WTC11 (cell line): ENCODE results near the gene DCUN1D2. TPM values are rescaled to one million over a fixed set of nuclear protein-coding genes. Genes with fewer than 3 reads are reported as not detected.

Experiments used
- ATAC-seq: fragments of 200-7000 bp; cut with Tn5 transposase; 2 replicates; pipeline ENCODE4 v1.10.0; 2021; ENCODE audit warnings: mild to moderate bottlenecking, moderate library complexity
- CTCF ChIA-PET: fragments of 300-600 bp; sonication (Branson Sonifier 250); formaldehyde crosslinking; loops from one replicate; lab custom pipeline; 2021; ENCODE audit warnings: antibody characterized with exemption; lab: Charles Lee
- POLR2A ChIA-PET: fragments of 350-600 bp; sonication (Branson Sonifier 250); formaldehyde crosslinking; loops from one replicate; lab custom pipeline; 2021; ENCODE audit warnings: antibody characterized with exemption; lab: Charles Lee
- DNase-seq: peaks from one replicate; pipeline ENCODE4 v3.0.0; 2021; ENCODE audit warnings: low spot score
- H3K27ac Mint-ChIP-seq: 2 replicates; pipeline ENCODE4 v1.8.0; 2021; ENCODE audit warnings: mixed read lengths
- H3K27me3 Mint-ChIP-seq: 2 replicates; pipeline ENCODE4 v1.8.0; 2021; ENCODE audit warnings: low read depth, mild to moderate bottlenecking, moderate library complexity, mixed read lengths
- H3K36me3 Mint-ChIP-seq: 2 replicates; pipeline ENCODE4 v1.8.0; 2021; ENCODE audit warnings: mixed read lengths
- H3K4me1 Mint-ChIP-seq: 2 replicates; pipeline ENCODE4 v1.8.0; 2022; ENCODE audit warnings: mixed read lengths
- H3K4me3 Mint-ChIP-seq: 2 replicates; pipeline ENCODE4 v1.8.0; 2021; ENCODE audit warnings: mild to moderate bottlenecking, moderate library complexity, mixed read lengths
- H3K9me3 Mint-ChIP-seq: 2 replicates; pipeline ENCODE4 v1.8.0; 2021; ENCODE audit warnings: mixed read lengths
- GRHL2 ChIP-seq: fragments of 250-450 bp; sonication (Bioruptor Pico); IDR thresholded peaks from 2 replicates; pipeline ENCODE4 v1.8.0; 2022; ENCODE audit warnings: mild to moderate bottlenecking, moderate library complexity; ENCODE audit not compliant: insufficient replicate concordance, severe bottlenecking
- GTF2I ChIP-seq: fragments of 250-450 bp; sonication (Bioruptor Pico); conservative IDR thresholded peaks from 2 replicates; pipeline ENCODE4 v1.4.0; 2021; ENCODE audit warnings: mild to moderate bottlenecking
- MXD4 ChIP-seq: fragments of 250-450 bp; sonication (Bioruptor Pico); IDR thresholded peaks from 2 replicates; pipeline ENCODE4 v1.8.0; 2021; ENCODE audit warnings: mild to moderate bottlenecking, moderate library complexity, borderline replicate concordance
- NFE2L1 ChIP-seq: sonication (generic); formaldehyde crosslinking; IDR thresholded peaks from 2 replicates; pipeline ENCODE4 v1.8.1; 2023; ENCODE audit warnings: missing genetic modification reagents
- SMAD4 ChIP-seq: sonication (generic); formaldehyde crosslinking; IDR thresholded peaks from 2 replicates; pipeline ENCODE4 v1.8.0; 2022; ENCODE audit warnings: mild to moderate bottlenecking, missing genetic modification reagents
- TEAD1 ChIP-seq: sonication (generic); formaldehyde crosslinking; IDR thresholded peaks from 2 replicates; pipeline ENCODE4 v1.8.0; 2022; ENCODE audit warnings: mild to moderate bottlenecking, missing genetic modification reagents
- TEAD4 ChIP-seq: sonication (generic); formaldehyde crosslinking; IDR thresholded peaks from 2 replicates; pipeline ENCODE4 v1.8.0; 2022; ENCODE audit warnings: mild to moderate bottlenecking, missing genetic modification reagents
- ZNF219 ChIP-seq: sonication (generic); formaldehyde crosslinking; IDR thresholded peaks from 2 replicates; pipeline ENCODE4 v1.8.0; 2023; ENCODE audit warnings: missing genetic modification reagents, mild to moderate bottlenecking, borderline replicate concordance
- ZNF416 ChIP-seq: fragments of 250-450 bp; sonication (Bioruptor Pico); IDR thresholded peaks from 2 replicates; pipeline ENCODE4 v1.9.0; 2021; ENCODE audit warnings: mild to moderate bottlenecking, inconsistent platforms
- total RNA-seq: library from RNA; stranded (reverse); gene quantifications from 3 replicates; pipeline ENCODE4 v1.2.3, GENCODE V29; 2021
- TF ChIP-seq, protein P1 (sequence below): sonication (generic); formaldehyde crosslinking; IDR thresholded peaks from 2 replicates; pipeline ENCODE4 v1.8.0; 2022; ENCODE audit warnings: mild to moderate bottlenecking, missing genetic modification reagents
- TF ChIP-seq, protein P2 (sequence below): sonication (generic); formaldehyde crosslinking; IDR thresholded peaks from 2 replicates; pipeline ENCODE4 v1.8.1; 2023; ENCODE audit warnings: mild to moderate bottlenecking, missing genetic modification reagents
- TF ChIP-seq, protein P3 (sequence below): sonication (generic); formaldehyde crosslinking; IDR thresholded peaks from 2 replicates; pipeline ENCODE4 v1.8.1; 2022; ENCODE audit warnings: low read depth, mild to moderate bottlenecking, moderate library complexity, missing genetic modification reagents, borderline replicate concordance
- TF ChIP-seq, protein P4 (sequence below): fragments of 250-450 bp; sonication (Bioruptor Pico); IDR thresholded peaks from 2 replicates; pipeline ENCODE4 v1.8.0; 2021; ENCODE audit warnings: mild to moderate bottlenecking
- TF ChIP-seq, protein P5 (sequence below): fragments of 250-450 bp; sonication (Bioruptor Pico); IDR thresholded peaks from 2 replicates; pipeline ENCODE4 v1.9.0; 2021; ENCODE audit warnings: mild to moderate bottlenecking
- TF ChIP-seq, protein P6 (sequence below): sonication (generic); formaldehyde crosslinking; IDR thresholded peaks from 2 replicates; pipeline ENCODE4 v1.8.1; 2023; ENCODE audit warnings: mild to moderate bottlenecking, missing genetic modification reagents

Gene DCUN1D2
- total RNA-seq, 1 experiment from 2014 or later: 42.5 TPM

DNA sequence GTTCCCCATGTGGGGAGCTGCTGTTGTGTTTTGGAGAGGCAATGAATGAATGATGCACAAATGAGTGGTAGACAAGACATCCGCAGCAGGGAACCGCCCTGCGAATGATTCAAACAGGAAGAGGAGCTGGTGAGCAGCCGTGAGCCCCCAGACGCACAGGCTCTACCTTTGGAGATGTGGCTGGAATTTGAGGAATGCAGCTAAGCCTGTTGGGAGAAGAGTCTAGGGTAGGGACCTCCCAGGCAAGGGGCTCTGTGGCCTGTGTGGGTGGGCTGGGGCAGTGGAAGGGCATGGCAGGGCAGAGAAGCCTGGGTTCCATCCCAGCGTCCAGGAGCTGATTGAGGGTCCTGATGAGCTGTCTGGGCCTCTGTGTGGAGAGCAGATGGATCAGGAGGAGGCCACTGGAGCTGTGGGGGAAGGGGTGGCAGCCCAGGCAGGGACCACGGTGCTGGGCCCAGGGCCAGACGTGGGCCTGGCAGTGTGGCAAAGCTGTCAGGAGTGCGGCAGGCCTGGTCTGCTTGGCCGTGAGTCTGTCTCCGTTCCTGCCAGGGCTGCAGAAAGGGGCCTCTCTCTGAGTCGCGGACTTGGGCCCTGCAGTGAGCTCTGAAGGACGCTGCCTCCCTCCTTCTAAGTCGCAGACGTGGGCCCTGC lies 41.8 kb upstream of the DCUN1D2 start:
- POLR2A ChIA-PET: no interaction called here
- DNase-seq: peak; percentile 70
- peak overlapping the region; percentile 95 for H3K27ac Mint-ChIP-seq
- H3K9me3 Mint-ChIP-seq: no peaks in the 10 kb centered on the region
- no peaks in the 10 kb centered on the region for H3K27me3 Mint-ChIP-seq
- CTCF ChIA-PET: interaction anchor here (0.7 to 3.0 kb wide), 5 partner anchors 17 to 81 kb away, joined by 3 to 29 read pairs (median 3); no protein-coding TSS in a partner anchor
- peak; percentile 96 for ATAC-seq
- H3K4me1 Mint-ChIP-seq: peaks cover 18% of the 10 kb centered on the region
- TF ChIP-seq, protein P1, sequence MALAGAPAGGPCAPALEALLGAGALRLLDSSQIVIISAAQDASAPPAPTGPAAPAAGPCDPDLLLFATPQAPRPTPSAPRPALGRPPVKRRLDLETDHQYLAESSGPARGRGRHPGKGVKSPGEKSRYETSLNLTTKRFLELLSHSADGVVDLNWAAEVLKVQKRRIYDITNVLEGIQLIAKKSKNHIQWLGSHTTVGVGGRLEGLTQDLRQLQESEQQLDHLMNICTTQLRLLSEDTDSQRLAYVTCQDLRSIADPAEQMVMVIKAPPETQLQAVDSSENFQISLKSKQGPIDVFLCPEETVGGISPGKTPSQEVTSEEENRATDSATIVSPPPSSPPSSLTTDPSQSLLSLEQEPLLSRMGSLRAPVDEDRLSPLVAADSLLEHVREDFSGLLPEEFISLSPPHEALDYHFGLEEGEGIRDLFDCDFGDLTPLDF (CRISPR knock-in tag): 0 out of 2 replicates have a peak, but pooled peaks have one; percentile 30
- TF ChIP-seq ZNF219 (CRISPR knock-in tag) (no peak), TEAD1 (CRISPR knock-in tag) (peak; percentile 96; the same call in 1 of the 2 replicates), TEAD4 (CRISPR knock-in tag) (peak; percentile 96)
- TF ChIP-seq, protein P2, sequence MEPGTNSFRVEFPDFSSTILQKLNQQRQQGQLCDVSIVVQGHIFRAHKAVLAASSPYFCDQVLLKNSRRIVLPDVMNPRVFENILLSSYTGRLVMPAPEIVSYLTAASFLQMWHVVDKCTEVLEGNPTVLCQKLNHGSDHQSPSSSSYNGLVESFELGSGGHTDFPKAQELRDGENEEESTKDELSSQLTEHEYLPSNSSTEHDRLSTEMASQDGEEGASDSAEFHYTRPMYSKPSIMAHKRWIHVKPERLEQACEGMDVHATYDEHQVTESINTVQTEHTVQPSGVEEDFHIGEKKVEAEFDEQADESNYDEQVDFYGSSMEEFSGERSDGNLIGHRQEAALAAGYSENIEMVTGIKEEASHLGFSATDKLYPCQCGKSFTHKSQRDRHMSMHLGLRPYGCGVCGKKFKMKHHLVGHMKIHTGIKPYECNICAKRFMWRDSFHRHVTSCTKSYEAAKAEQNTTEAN (CRISPR knock-in tag): 0 out of 2 replicates have a peak, but pooled peaks have one; percentile 28
- H3K4me3 Mint-ChIP-seq: no peak overlapping the region
- peaks cover 15% of the 10 kb centered on the region; the same call in 1 of the 2 replicates for H3K36me3 Mint-ChIP-seq

DNA sequence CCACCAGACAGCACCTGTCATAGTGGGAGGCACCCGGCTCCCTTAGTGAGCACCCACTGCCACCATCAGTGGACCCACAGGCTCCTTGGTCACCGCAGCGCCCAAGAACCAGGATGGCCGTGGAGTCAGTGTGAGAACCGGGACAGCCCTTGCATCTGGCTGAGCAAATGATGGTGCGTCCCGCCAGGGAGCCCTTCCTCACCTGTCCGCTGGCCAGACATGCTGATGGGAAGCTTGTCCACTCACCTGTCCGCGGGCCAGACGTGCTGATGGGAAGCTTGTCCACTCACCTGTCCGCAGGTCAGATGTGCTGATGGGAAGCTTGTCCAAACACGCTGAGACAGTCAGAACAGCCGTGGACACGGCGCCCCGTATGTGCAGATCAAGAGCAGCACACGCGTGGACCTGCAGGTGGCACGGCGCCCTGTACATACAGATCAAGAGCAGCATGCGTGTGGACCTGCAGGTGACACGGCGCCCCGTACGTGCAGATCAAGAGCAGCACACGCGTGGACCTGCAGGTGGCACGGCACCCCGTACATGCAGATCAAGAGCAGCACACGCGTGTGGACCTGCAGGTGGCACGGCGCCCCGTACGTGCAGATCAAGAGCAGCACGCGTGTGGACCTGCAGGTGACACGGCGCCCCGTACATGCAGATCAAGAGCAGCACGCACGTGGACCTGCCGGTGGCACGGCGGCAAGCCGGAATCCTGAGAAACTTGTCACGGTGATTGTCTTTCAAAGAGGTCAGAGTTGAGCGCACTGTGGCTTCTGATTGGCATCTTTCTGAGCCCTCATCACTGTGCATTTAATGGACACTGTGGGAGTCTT lies 40.7 kb upstream of the DCUN1D2 start:
- CTCF ChIA-PET: interaction anchor here (1.1 to 3.0 kb wide), 2 partner anchors 31 to 38 kb away, joined by 3 to 29 read pairs; no protein-coding TSS in a partner anchor
- POLR2A ChIA-PET: no interaction called here
- no peaks in the 10 kb centered on the region for H3K27me3 Mint-ChIP-seq
- H3K9me3 Mint-ChIP-seq: no peaks in the 10 kb centered on the region
- DNase-seq (peak; percentile 6), ATAC-seq (no peak)
- peaks cover 23% of the 10 kb centered on the region for H3K36me3 Mint-ChIP-seq
- no peak overlapping the region for H3K4me3 Mint-ChIP-seq
- peaks cover 18% of the 10 kb centered on the region for H3K4me1 Mint-ChIP-seq
- TF ChIP-seq GRHL2: no peak
- TF ChIP-seq, protein P3, sequence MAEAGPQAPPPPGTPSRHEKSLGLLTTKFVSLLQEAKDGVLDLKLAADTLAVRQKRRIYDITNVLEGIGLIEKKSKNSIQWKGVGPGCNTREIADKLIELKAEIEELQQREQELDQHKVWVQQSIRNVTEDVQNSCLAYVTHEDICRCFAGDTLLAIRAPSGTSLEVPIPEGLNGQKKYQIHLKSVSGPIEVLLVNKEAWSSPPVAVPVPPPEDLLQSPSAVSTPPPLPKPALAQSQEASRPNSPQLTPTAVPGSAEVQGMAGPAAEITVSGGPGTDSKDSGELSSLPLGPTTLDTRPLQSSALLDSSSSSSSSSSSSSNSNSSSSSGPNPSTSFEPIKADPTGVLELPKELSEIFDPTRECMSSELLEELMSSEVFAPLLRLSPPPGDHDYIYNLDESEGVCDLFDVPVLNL (CRISPR knock-in tag): no peak
- TF ChIP-seq ZNF416: no peak
- TF ChIP-seq, protein P4, sequence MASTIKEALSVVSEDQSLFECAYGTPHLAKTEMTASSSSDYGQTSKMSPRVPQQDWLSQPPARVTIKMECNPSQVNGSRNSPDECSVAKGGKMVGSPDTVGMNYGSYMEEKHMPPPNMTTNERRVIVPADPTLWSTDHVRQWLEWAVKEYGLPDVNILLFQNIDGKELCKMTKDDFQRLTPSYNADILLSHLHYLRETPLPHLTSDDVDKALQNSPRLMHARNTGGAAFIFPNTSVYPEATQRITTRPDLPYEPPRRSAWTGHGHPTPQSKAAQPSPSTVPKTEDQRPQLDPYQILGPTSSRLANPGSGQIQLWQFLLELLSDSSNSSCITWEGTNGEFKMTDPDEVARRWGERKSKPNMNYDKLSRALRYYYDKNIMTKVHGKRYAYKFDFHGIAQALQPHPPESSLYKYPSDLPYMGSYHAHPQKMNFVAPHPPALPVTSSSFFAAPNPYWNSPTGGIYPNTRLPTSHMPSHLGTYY: no peak
- H3K27ac Mint-ChIP-seq: peak overlapping the region; percentile 95

DNA sequence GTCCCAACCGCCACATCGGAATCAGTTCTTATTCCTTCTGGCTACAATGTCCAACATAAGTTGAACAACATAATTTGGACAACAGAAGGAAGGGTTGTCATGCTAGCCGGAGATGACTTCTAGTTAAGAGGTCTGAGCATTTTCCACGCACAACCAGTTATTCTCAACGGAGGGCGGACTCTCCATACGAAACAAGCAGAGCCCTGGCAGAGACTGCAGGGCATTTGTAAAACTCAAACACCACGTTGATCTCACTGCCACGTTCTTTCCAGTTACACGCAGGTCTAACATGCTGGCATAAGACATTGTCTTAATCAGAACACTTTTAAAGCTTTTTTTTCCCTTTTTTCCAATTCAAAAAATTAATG lies 38.3 kb upstream of the DCUN1D2 start:
- POLR2A ChIA-PET: no interaction called here
- Mint-ChIP-seq H3K4me1 (peaks cover 18% of the 10 kb centered on the region), H3K27ac (peak overlapping the region; percentile 29; the same call in 1 of the 2 replicates)
- DNase-seq (no peak), ATAC-seq (no peak)
- no peak for TF ChIP-seq NFE2L1 (CRISPR knock-in tag)
- TF ChIP-seq, all 79 proteins: peak for 0
- CTCF ChIA-PET: no interaction called here
- Mint-ChIP-seq H3K9me3 (no peaks in the 10 kb centered on the region), H3K36me3 (peaks cover 30% of the 10 kb centered on the region), H3K4me3 (no peak overlapping the region), H3K27me3 (no peaks in the 10 kb centered on the region)

DNA sequence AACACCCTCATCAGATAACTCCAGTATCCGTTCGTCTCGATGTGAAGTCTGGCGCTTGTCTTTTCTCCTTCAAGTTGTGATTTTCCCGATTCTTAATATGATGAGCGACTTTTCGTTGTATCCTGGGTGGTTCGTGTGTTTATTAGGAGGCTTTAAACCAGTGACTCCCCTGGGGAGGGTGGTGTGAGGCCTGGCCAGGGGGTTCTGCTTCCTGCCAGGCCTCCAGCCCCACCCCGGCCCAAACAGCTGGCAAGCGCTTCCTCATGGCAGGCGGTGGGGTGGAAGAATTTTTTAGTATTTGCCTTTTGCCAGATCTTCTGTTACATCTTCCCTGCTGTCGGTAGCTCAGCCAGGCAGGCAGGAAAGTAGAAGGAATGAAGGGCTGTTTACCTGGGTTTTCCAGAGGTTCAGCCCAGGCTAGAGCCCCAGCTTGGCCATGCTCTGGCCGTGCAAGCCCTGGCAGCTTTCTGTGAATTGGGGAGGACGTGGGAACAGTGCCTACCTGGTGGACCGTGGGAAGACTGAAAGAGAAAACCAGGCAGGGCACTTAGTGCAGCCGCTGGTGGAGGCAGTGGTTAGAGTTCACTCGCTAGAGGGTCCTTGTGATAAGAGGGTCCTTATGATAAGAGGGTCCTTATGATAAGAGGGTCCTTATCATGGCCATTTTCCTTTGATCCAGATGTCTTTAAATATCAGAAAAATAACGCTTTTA lies 37.7 kb upstream of the DCUN1D2 start:
- no peaks in the 10 kb centered on the region for H3K9me3 Mint-ChIP-seq
- peaks cover 28% of the 10 kb centered on the region for H3K36me3 Mint-ChIP-seq
- ATAC-seq (no peak), DNase-seq (no peak)
- H3K4me1 Mint-ChIP-seq: peaks cover 18% of the 10 kb centered on the region
- no peak overlapping the region for H3K4me3 Mint-ChIP-seq
- H3K27ac Mint-ChIP-seq: peak overlapping the region; percentile 29; the same call in 1 of the 2 replicates
- ChIA-PET CTCF (no interaction called here), POLR2A (no interaction called here)
- no peaks in the 10 kb centered on the region for H3K27me3 Mint-ChIP-seq
- TF ChIP-seq MXD4 (CRISPR knock-in tag) (no peak), GTF2I (CRISPR knock-in tag) (no peak), GRHL2 (no peak), SMAD4 (CRISPR knock-in tag) (no peak)
- TF ChIP-seq, protein P5, sequence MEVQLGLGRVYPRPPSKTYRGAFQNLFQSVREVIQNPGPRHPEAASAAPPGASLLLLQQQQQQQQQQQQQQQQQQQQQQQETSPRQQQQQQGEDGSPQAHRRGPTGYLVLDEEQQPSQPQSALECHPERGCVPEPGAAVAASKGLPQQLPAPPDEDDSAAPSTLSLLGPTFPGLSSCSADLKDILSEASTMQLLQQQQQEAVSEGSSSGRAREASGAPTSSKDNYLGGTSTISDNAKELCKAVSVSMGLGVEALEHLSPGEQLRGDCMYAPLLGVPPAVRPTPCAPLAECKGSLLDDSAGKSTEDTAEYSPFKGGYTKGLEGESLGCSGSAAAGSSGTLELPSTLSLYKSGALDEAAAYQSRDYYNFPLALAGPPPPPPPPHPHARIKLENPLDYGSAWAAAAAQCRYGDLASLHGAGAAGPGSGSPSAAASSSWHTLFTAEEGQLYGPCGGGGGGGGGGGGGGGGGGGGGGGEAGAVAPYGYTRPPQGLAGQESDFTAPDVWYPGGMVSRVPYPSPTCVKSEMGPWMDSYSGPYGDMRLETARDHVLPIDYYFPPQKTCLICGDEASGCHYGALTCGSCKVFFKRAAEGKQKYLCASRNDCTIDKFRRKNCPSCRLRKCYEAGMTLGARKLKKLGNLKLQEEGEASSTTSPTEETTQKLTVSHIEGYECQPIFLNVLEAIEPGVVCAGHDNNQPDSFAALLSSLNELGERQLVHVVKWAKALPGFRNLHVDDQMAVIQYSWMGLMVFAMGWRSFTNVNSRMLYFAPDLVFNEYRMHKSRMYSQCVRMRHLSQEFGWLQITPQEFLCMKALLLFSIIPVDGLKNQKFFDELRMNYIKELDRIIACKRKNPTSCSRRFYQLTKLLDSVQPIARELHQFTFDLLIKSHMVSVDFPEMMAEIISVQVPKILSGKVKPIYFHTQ (CRISPR knock-in tag): no peak
- TF ChIP-seq, protein P6, sequence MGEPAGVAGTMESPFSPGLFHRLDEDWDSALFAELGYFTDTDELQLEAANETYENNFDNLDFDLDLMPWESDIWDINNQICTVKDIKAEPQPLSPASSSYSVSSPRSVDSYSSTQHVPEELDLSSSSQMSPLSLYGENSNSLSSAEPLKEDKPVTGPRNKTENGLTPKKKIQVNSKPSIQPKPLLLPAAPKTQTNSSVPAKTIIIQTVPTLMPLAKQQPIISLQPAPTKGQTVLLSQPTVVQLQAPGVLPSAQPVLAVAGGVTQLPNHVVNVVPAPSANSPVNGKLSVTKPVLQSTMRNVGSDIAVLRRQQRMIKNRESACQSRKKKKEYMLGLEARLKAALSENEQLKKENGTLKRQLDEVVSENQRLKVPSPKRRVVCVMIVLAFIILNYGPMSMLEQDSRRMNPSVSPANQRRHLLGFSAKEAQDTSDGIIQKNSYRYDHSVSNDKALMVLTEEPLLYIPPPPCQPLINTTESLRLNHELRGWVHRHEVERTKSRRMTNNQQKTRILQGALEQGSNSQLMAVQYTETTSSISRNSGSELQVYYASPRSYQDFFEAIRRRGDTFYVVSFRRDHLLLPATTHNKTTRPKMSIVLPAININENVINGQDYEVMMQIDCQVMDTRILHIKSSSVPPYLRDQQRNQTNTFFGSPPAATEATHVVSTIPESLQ: no peak
